Glutamatergic neuron (in vitro differentiated cells): ENCODE results near the gene PANX2. TPM values are rescaled to one million over a fixed set of nuclear protein-coding genes. Genes with fewer than 3 reads are reported as not detected.
A peak's percentile ranks its signal among the peaks of the same experiment; 100 is the strongest.

Experiments
- DNase-seq: peaks from one replicate; pipeline ENCODE4 v3.0.0; 2022
- H3K27ac Mint-ChIP-seq: one replicate; pipeline ENCODE4 v1.8.0; 2020; ENCODE audit warnings: mild to moderate bottlenecking, mixed read lengths, inconsistent platforms; ENCODE audit not compliant: unreplicated experiment
- H3K27me3 Mint-ChIP-seq: one replicate; pipeline ENCODE4 v1.8.0; 2020; ENCODE audit warnings: mild to moderate bottlenecking, moderate library complexity, mixed read lengths, inconsistent platforms; ENCODE audit not compliant: unreplicated experiment
- H3K36me3 Mint-ChIP-seq: one replicate; pipeline ENCODE4 v1.8.0; 2020; ENCODE audit warnings: mild to moderate bottlenecking, mixed read lengths, inconsistent platforms; ENCODE audit not compliant: unreplicated experiment
- H3K4me1 Mint-ChIP-seq: one replicate; pipeline ENCODE4 v1.8.0; 2020; ENCODE audit warnings: mild to moderate bottlenecking, low read depth, mixed read lengths, inconsistent platforms; ENCODE audit not compliant: unreplicated experiment
- H3K4me3 Mint-ChIP-seq: one replicate; pipeline ENCODE4 v1.8.0; 2020; ENCODE audit warnings: mild to moderate bottlenecking, mixed read lengths, inconsistent platforms; ENCODE audit not compliant: unreplicated experiment
- H3K9me3 Mint-ChIP-seq: one replicate; pipeline ENCODE4 v1.8.0; 2020; ENCODE audit warnings: mild to moderate bottlenecking, moderate library complexity, mixed read lengths, inconsistent platforms; ENCODE audit not compliant: unreplicated experiment
- total RNA-seq: library from RNA; stranded (reverse); fragmentation: NEBNext Ultra II Directional; extraction: Animal tissue kit (Norgen Biotek cat#: 25700); gene quantifications from one replicate; pipeline ENCODE4 v1.2.1, GENCODE V29; 2021; ENCODE audit not compliant: unreplicated experiment
- TF ChIP-seq, protein P1 (sequence below): fragments of 200-600 bp; sonication (generic); IDR thresholded peaks from one replicate; pipeline ENCODE4 v1.5.0; 2021; ENCODE audit not compliant: partially characterized antibody, unreplicated experiment

PANX2 gene
- total RNA-seq, 1 donor from 2014 or later = 1.8 TPM

DNA sequence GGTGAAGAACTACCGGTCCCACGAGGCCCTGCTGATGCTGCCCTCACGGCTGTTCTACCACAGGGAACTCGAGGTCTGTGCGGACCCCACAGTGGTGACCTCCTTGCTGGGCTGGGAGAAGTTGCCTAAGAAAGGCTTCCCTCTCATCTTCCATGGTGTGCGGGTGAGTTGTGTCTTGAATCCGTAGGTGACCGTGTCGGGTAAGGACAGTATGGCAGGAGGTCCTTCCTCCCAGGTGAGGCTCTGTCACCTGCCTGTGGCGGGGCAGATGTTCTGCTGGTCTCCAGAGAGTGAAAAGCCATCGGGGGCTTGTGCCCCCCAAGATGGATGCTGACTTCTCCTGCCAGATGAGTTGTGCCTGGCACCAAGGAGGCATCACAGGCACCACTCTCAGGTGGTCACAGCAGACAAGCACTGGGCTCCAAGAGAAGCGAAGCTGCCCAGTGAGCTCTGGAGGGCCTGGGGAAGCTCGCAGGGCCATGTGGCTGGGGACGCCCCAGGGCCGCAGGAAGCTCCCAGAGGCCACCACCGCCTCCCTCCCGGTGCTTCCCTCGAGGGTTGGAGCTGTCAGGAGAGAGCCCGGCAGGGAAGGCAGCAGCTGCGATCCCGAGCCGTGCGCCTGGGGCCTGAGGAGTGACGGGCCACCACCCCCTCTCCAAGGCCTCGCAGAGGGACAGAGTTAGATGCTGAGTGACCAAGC lies 17.3 kb upstream of the PANX2 start:
- H3K4me3 Mint-ChIP-seq = no peak overlapping the region
- H3K9me3 Mint-ChIP-seq = no peaks in the 10 kb centered on the region
- no peaks in the 10 kb centered on the region for H3K36me3 Mint-ChIP-seq
- peaks cover 19% of the 10 kb centered on the region for H3K4me1 Mint-ChIP-seq
- no peak overlapping the region for H3K27ac Mint-ChIP-seq
- H3K27me3 Mint-ChIP-seq = peaks cover 5% of the 10 kb centered on the region
- TF ChIP-seq, protein P1, sequence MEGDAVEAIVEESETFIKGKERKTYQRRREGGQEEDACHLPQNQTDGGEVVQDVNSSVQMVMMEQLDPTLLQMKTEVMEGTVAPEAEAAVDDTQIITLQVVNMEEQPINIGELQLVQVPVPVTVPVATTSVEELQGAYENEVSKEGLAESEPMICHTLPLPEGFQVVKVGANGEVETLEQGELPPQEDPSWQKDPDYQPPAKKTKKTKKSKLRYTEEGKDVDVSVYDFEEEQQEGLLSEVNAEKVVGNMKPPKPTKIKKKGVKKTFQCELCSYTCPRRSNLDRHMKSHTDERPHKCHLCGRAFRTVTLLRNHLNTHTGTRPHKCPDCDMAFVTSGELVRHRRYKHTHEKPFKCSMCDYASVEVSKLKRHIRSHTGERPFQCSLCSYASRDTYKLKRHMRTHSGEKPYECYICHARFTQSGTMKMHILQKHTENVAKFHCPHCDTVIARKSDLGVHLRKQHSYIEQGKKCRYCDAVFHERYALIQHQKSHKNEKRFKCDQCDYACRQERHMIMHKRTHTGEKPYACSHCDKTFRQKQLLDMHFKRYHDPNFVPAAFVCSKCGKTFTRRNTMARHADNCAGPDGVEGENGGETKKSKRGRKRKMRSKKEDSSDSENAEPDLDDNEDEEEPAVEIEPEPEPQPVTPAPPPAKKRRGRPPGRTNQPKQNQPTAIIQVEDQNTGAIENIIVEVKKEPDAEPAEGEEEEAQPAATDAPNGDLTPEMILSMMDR = no peak
- peak; percentile 14 for DNase-seq

DNA sequence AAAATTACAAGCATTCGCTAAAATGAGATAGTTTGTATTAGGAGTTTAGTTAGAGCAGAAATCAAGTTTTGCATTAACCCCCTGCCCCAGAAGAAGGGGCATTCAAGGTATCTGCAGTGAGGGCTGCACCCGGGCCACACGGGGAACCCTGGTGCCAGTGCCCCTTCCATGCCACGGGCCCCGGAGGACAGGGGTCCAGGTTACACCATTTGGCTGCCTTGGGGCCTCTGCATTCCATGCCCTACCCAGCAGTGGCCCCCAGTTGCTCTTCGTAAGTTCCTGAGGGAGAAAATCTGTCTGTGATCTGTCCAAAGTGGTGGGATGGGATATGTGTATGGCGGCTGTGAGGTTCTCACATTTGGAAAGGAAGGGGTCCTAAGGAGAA lies 16.8 kb upstream of the PANX2 start:
- peaks cover 3% of the 10 kb centered on the region for H3K27me3 Mint-ChIP-seq
- peaks cover 2% of the 10 kb centered on the region for H3K9me3 Mint-ChIP-seq
- TF ChIP-seq, protein P1 = no peak
- no peak overlapping the region for H3K4me3 Mint-ChIP-seq
- peaks cover 21% of the 10 kb centered on the region for H3K4me1 Mint-ChIP-seq
- no peak for DNase-seq
- no peak overlapping the region for H3K27ac Mint-ChIP-seq
- no peaks in the 10 kb centered on the region for H3K36me3 Mint-ChIP-seq

DNA sequence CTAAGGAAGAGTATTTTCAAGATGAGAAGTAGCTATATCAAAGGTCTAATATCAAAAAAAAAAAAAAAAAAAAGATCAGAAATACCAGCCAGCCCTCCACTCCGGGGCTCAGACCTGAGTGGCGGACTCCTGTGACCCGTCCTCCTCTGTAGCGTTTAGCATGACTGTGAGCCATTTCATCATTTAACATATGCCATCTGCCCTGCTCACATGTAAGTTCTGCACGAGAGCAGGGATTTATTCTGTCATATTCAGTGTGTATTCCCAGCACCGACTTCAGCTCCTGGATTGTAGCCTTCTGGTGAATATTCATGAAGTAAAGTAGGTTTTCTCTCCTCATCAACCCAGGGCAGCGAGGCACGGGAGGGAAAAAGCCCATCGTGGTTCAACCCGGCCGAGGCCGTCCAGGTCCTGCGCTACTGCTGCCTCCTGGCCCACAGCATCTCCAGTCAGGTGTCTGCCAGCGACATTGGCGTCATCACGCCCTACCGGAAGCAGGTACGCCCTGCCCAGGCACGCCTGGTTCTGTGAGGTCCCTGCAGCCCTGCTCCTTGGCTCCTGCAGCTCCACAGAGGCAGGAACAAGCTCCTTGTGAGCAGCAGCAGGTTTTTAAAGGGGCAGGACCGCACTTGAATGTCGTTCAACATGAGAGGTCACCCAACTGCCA lies 12.7 kb upstream of the PANX2 start:
- no peak overlapping the region for H3K4me3 Mint-ChIP-seq
- H3K27me3 Mint-ChIP-seq = peaks cover 3% of the 10 kb centered on the region
- H3K4me1 Mint-ChIP-seq = peaks cover 8% of the 10 kb centered on the region
- H3K36me3 Mint-ChIP-seq = peaks cover 4% of the 10 kb centered on the region
- TF ChIP-seq, protein P1 = no peak
- H3K27ac Mint-ChIP-seq = no peak overlapping the region
- H3K9me3 Mint-ChIP-seq = peaks cover 5% of the 10 kb centered on the region
- peak; percentile 14 for DNase-seq

DNA sequence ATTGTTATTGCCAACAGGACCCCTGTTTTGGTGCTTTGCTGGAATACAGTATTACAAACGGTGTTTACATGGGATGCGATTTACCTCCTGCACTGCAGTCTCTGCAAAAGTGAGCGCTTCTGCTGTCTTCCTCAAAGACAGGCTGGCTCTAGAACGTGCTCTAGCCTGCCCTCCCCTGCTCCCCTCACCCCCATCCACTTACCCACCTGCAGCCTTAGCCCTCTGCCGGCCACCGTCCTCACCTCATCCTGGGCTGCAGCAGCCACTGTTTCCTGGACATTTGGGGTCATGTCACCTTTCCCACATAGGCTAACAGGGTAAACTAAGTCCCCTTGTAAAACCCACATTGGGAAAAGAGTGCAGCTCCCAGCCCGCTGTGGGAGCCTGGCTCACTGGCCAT lies 9.6 kb upstream of the PANX2 start:
- TF ChIP-seq, protein P1 = no peak
- peaks cover 8% of the 10 kb centered on the region for H3K4me1 Mint-ChIP-seq
- DNase-seq = no peak
- no peak overlapping the region for H3K4me3 Mint-ChIP-seq
- H3K36me3 Mint-ChIP-seq = peaks cover 4% of the 10 kb centered on the region
- peaks cover 5% of the 10 kb centered on the region for H3K9me3 Mint-ChIP-seq
- peaks cover 3% of the 10 kb centered on the region for H3K27me3 Mint-ChIP-seq
- H3K27ac Mint-ChIP-seq = no peak overlapping the region
